ENCODE measurements around the gene WEE1. TPM values are rescaled to one million over a fixed set of nuclear protein-coding genes. Genes with fewer than 3 reads are reported as not detected.
"Not testable (repeated sequence)": the region's sequence is repeated elsewhere in the genome, so short reads cannot be mapped to it uniquely, and the experiment has no call there.

Gene WEE1
- total RNA-seq, 2 donors from 2014 or later: 80.1 to 93.5 TPM

DNA sequence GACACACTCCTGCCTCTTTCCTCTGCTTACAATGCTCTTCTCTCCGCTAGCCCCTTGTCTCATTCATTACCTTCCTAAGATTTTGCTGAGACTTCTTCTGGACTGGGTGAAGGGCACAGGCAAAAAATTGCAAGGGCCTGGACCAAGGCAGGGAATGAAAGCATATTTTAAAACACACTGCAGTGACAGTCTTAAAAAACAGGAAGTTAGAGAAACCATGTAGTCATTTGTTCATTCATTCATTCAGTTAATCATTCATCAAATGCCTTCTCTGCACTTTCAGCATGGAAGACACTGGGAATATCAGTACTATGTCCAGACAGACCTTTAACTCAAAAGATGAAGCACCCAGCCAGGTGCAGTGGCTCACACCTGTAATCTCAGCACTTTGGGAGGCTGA is 45.5 kb downstream of the WEE1 start:
- no peaks in the 10 kb centered on the region for H3K36me3 ChIP-seq (ENCODE audit: control insufficient read depth, insufficient read depth, low read length)
- WGBS, 2 experiments (ENCODE audit: insufficient coverage in 1 of 2, insufficient read length in 1 of 2): 96 to 100% methylated on average over 1 of the region's 1 CpG
- DNase-seq: no peak
- no peaks in the 10 kb centered on the region for H3K4me1 ChIP-seq (ENCODE audit: control insufficient read depth, insufficient read depth, low read length)
- no peak overlapping the region for H3K27ac ChIP-seq (ENCODE audit: low read depth, low read length)
- H3K4me1 Mint-ChIP-seq: peaks cover 8% of the 10 kb centered on the region
- TF ChIP-seq, protein P1, sequence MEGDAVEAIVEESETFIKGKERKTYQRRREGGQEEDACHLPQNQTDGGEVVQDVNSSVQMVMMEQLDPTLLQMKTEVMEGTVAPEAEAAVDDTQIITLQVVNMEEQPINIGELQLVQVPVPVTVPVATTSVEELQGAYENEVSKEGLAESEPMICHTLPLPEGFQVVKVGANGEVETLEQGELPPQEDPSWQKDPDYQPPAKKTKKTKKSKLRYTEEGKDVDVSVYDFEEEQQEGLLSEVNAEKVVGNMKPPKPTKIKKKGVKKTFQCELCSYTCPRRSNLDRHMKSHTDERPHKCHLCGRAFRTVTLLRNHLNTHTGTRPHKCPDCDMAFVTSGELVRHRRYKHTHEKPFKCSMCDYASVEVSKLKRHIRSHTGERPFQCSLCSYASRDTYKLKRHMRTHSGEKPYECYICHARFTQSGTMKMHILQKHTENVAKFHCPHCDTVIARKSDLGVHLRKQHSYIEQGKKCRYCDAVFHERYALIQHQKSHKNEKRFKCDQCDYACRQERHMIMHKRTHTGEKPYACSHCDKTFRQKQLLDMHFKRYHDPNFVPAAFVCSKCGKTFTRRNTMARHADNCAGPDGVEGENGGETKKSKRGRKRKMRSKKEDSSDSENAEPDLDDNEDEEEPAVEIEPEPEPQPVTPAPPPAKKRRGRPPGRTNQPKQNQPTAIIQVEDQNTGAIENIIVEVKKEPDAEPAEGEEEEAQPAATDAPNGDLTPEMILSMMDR (conservative IDR thresholded peaks at IDR 0.05): no peak
- H3K9me3 Mint-ChIP-seq: peaks cover 1% of the 10 kb centered on the region
- no peaks in the 10 kb centered on the region for H3K36me3 Mint-ChIP-seq (ENCODE audit: low read depth)
- H3K4me3 Mint-ChIP-seq: no peak overlapping the region
- no peak overlapping the region for H3K4me3 ChIP-seq (ENCODE audit: low read length)
- H3K27me3 Mint-ChIP-seq (ENCODE audit: insufficient read depth): no peaks in the 10 kb centered on the region
- H3K27me3 ChIP-seq (ENCODE audit: control insufficient read depth, insufficient read depth, low read length, poor library complexity, severe bottlenecking): no peaks in the 10 kb centered on the region
- no peak overlapping the region for H3K9ac ChIP-seq (ENCODE audit: extremely low read depth, low read length, poor library complexity, severe bottlenecking)
- no peaks in the 10 kb centered on the region for H3K9me3 ChIP-seq (ENCODE audit: control insufficient read depth, low read length)
- H3K27ac Mint-ChIP-seq: no peak overlapping the region

DNA sequence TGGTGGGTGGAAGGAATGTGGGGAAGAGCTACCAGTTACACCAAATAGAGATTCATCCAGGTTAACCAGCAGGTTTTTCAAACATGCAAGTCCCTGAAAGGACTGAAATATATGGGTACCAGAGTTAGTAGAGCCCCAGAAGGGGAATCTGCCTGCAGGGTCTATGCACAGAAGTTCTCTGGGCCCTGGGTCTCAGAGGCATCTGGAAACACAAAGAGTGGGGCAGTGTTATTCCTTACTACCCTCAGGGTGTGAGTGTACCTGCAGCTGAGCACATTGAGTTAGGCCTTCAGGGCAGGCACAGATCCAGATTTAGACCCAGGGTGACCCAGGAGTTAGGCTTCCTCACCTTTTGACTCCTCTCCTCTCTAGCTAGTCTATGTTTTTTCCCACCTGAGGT is 46.5 kb downstream of the WEE1 start:
- H3K36me3 Mint-ChIP-seq (ENCODE audit: low read depth): no peaks in the 10 kb centered on the region
- Histone ChIP-seq H3K4me3 (ENCODE audit: low read length) (no peak overlapping the region), H3K9me3 (ENCODE audit: control insufficient read depth, low read length) (no peaks in the 10 kb centered on the region), H3K27ac (ENCODE audit: low read depth, low read length) (no peak overlapping the region), H3K36me3 (ENCODE audit: control insufficient read depth, insufficient read depth, low read length) (no peaks in the 10 kb centered on the region), H3K27me3 (ENCODE audit: control insufficient read depth, insufficient read depth, low read length, poor library complexity, severe bottlenecking) (no peaks in the 10 kb centered on the region), H3K4me1 (ENCODE audit: control insufficient read depth, insufficient read depth, low read length) (no peaks in the 10 kb centered on the region), H3K9ac (ENCODE audit: extremely low read depth, low read length, poor library complexity, severe bottlenecking) (no peak overlapping the region)
- H3K4me1 Mint-ChIP-seq: peaks cover 2% of the 10 kb centered on the region
- no peak overlapping the region for H3K4me3 Mint-ChIP-seq
- no peak overlapping the region for H3K27ac Mint-ChIP-seq
- no peaks in the 10 kb centered on the region for H3K27me3 Mint-ChIP-seq (ENCODE audit: insufficient read depth)
- DNase-seq: no peak
- peaks cover 1% of the 10 kb centered on the region for H3K9me3 Mint-ChIP-seq
- TF ChIP-seq, protein P1 (conservative IDR thresholded peaks at IDR 0.05): no peak

DNA sequence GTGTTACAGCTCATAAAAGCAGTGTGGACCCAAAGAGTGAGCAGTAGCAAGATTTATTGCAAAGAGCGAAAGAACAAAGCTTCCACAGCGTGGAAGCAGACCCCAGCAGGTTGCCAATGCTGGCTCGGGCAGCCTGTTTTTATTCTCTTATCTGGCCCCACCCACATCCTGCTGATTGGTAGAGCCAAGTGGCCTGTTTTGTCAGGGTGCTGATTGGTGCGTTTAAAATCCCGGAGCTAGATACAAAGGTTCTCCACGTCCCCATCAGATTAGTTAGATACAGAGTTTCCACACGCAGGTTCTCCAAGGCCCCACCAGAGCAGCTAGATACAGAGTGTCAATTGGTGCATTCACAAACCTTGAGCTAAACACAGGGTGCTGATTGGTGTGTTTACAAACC is 48.9 kb downstream of the WEE1 start:
- H3K27me3 ChIP-seq (ENCODE audit: control insufficient read depth, insufficient read depth, low read length, poor library complexity, severe bottlenecking); DNase-seq; H3K27ac ChIP-seq (ENCODE audit: low read depth, low read length); H3K36me3 Mint-ChIP-seq (ENCODE audit: low read depth); H3K9ac ChIP-seq (ENCODE audit: extremely low read depth, low read length, poor library complexity, severe bottlenecking); H3K4me3 Mint-ChIP-seq; H3K9me3 ChIP-seq (ENCODE audit: control insufficient read depth, low read length); H3K27me3 Mint-ChIP-seq (ENCODE audit: insufficient read depth); H3K27ac Mint-ChIP-seq; H3K36me3 ChIP-seq (ENCODE audit: control insufficient read depth, insufficient read depth, low read length); H3K4me3 ChIP-seq (ENCODE audit: low read length); H3K4me1 ChIP-seq (ENCODE audit: control insufficient read depth, insufficient read depth, low read length); H3K9me3 Mint-ChIP-seq: not testable (repeated sequence)
- peaks cover 17% of the 10 kb centered on the region for H3K4me1 Mint-ChIP-seq
- 77 to 100% methylated on average over 1 to 7 of the region's 7 CpGs for WGBS, 2 experiments (ENCODE audit: insufficient coverage in 1 of 2, insufficient read length in 1 of 2)

DNA sequence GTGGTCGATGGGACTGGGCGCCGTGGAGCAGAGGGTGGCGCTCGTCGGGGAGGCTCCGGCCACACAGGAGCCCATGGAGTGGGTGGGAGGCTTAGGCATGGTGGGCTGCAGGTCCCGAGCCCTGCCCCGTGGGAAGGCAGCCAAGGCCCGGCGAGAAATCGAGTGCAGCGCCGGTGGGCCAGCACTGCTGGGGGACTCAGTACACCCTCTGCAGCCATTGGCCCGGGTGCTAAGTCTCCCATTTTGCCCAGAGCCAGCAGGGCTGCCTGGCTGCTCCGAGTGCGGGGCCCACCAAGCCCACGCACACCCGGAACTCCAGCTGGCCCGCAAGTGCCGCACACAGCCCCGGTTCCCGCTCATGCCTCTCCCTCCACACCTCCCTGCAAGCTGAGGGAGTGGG is 49.6 kb downstream of the WEE1 start:
- H3K9me3 ChIP-seq (ENCODE audit: control insufficient read depth, low read length); H3K27me3 ChIP-seq (ENCODE audit: control insufficient read depth, insufficient read depth, low read length, poor library complexity, severe bottlenecking); H3K9ac ChIP-seq (ENCODE audit: extremely low read depth, low read length, poor library complexity, severe bottlenecking); H3K9me3 Mint-ChIP-seq; H3K36me3 ChIP-seq (ENCODE audit: control insufficient read depth, insufficient read depth, low read length); DNase-seq; H3K4me3 ChIP-seq (ENCODE audit: low read length); H3K4me3 Mint-ChIP-seq; H3K27ac ChIP-seq (ENCODE audit: low read depth, low read length); H3K36me3 Mint-ChIP-seq (ENCODE audit: low read depth); H3K27me3 Mint-ChIP-seq (ENCODE audit: insufficient read depth); H3K4me1 ChIP-seq (ENCODE audit: control insufficient read depth, insufficient read depth, low read length); H3K27ac Mint-ChIP-seq: not testable (repeated sequence)
- WGBS, 2 experiments (ENCODE audit: insufficient coverage in 1 of 2, insufficient read length in 1 of 2): 96 to 100% methylated on average over 2 to 15 of the region's 23 CpGs
- H3K4me1 Mint-ChIP-seq: peaks cover 19% of the 10 kb centered on the region
